NCI-H2227 (cell line): Measurements from ENCODE around the gene NPHP4.

Source experiments
- DNase-seq: peaks from one replicate; lab custom pipeline; 2025; ENCODE audit not compliant: unreplicated experiment; lab: John Stamatoyannopoulos, UW

Gene NPHP4

GRCh38 chr1:5837976-5838653, 154.1 kb downstream of the NPHP4 start:
- DNase-seq, result no peak

GRCh38 chr1:5836776-5837440, 155.3 kb downstream of the NPHP4 start:
- DNase-seq, result no peak

GRCh38 chr1:5835179-5835562, 157.1 kb downstream of the NPHP4 start:
- no peak for DNase-seq

GRCh38 chr1:5834477-5835178, 157.6 kb downstream of the NPHP4 start:
- no peak for DNase-seq

GRCh38 chr1:5833911-5834310, 158.3 kb downstream of the NPHP4 start:
- DNase-seq, result no peak

GRCh38 chr1:5832916-5833895, 159.0 kb downstream of the NPHP4 start:
- DNase-seq, result no peak

- DNase-seq, result no peak
These were observed 160.5 kb downstream of the NPHP4 start for GRCh38 chr1:5831600-5832335.

GRCh38 chr1:5830771-5831599, 161.2 kb downstream of the NPHP4 start:
- DNase-seq, result no peak

- no peak for DNase-seq
These were observed 162.8 kb downstream of the NPHP4 start for GRCh38 chr1:5829414-5829813.

GRCh38 chr1:5828308-5828935, 163.8 kb downstream of the NPHP4 start:
- DNase-seq, result no peak

GRCh38 chr1:5827516-5827915, 164.7 kb downstream of the NPHP4 start:
- no peak for DNase-seq

GRCh38 chr1:5826601-5827000, 165.6 kb downstream of the NPHP4 start:
- no peak for DNase-seq

GRCh38 chr1:5822726-5823125, 169.5 kb downstream of the NPHP4 start:
- DNase-seq, result no peak

- DNase-seq, result no peak
These were observed 170.0 kb downstream of the NPHP4 start for GRCh38 chr1:5822266-5822665.

GRCh38 chr1:5821540-5822176, 170.6 kb downstream of the NPHP4 start:
- no peak for DNase-seq

GRCh38 chr1:5820026-5820421, 172.2 kb downstream of the NPHP4 start:
- DNase-seq, result no peak

GRCh38 chr1:5819391-5820025, 172.7 kb downstream of the NPHP4 start:
- no peak for DNase-seq

GRCh38 chr1:5818755-5819154, 173.5 kb downstream of the NPHP4 start:
- no peak for DNase-seq
